Measurements from ENCODE around the gene DIPK1A.

DNA sequence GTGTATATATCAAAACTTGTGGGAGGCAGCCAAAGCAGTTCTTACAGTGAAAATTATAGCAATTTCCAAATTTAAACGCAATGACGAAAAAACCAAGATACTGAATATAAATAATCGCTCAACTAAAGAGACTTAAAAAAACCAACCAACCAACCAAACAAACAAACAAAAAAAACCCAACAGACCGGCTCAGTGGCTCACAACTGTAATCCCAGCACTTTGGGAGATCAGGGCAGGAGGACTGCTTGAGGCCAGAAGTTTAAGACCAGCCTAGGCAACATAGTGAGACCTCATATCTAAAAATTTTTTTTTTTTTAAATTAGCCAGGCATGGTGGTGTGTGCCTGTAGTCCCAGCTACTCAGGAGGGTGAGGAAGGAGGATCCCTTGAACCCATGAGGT, 106.0 kb downstream of the DIPK1A start:
- no peak for TF ChIP-seq CTCF (conservative IDR thresholded peaks at IDR 0.05 in 1 of 2, IDR thresholded peaks at IDR 0.05 in 1 of 2; ENCODE audit: low read depth in 1 of 2, low read length in 2 of 2)
- no peak for TF ChIP-seq EZH2 (IDR thresholded peaks at IDR 0.05; ENCODE audit: low read length, missing control alignments)

Data from fibroblast of lung (primary cell).